Duodenal mucosa (tissue), 2 donors: ENCODE measurements around the gene C1QL1.

ENCODE experiments used
- H3K27ac ChIP-seq: one replicate; pipeline ENCODE4 v1.7.0; 2013; ENCODE audit warnings: low read depth, low read length
- H3K27me3 ChIP-seq, 2 donors: one replicate each; pipeline ENCODE4 v1.7.0; 2013; ENCODE audit warnings: low read length in 2 of 2, control low read depth in 1 of 2; ENCODE audit not compliant: insufficient read depth in 2 of 2, control insufficient read depth in 1 of 2
- H3K36me3 ChIP-seq, 2 donors: one replicate each; pipeline ENCODE4 v1.7.0; 2013; ENCODE audit warnings: low read length in 2 of 2, control low read depth in 1 of 2; ENCODE audit not compliant: insufficient read depth in 2 of 2, control insufficient read depth in 1 of 2
- H3K4me1 ChIP-seq, 2 donors: one replicate each; pipeline ENCODE4 v1.7.0; 2013; ENCODE audit warnings: low read length in 2 of 2, control low read depth in 1 of 2; ENCODE audit not compliant: insufficient read depth in 2 of 2, control insufficient read depth in 1 of 2
- H3K4me3 ChIP-seq, 2 donors: one replicate each; pipeline ENCODE4 v1.7.0; 2013; ENCODE audit warnings: low read length in 2 of 2, low read depth in 1 of 2
- H3K9ac ChIP-seq, 2 donors: one replicate each; pipeline ENCODE4 v1.7.0; 2013; ENCODE audit warnings: low read length in 2 of 2, low read depth in 1 of 2
- H3K9me3 ChIP-seq, 2 donors: one replicate each; pipeline ENCODE4 v1.7.0; 2013; ENCODE audit warnings: low read length in 2 of 2, control low read depth in 1 of 2; ENCODE audit not compliant: control insufficient read depth in 1 of 2

Gene C1QL1

DNA sequence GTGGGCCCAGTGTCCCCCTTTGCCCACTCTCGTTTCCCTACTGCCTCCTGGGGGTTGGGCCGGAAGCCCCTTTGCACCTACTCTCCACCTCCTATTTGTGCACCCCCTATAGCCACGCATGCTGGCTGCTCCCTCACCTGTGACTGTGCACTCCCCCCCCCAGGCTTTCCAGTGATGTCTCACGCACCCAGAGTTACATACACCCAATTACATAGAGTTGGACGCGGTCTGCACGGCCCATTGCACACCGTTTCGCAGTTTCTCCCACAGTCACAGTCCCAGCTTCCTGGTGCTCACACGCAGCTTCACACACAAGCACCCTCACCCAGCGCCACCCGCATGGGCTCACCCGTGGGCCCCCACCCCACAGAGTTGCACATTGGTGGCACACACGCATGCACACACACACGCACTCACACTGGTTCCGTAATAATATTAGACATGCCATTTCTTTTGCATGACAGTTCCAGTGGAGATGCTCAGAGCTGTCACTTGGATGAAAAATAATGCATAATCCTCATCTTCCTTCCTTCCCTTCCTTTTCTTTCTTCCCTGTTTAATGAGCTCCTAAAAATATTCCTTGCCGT, 21.5 kb upstream of the C1QL1 start:
- Histone ChIP-seq H3K9me3 (no peaks in the 10 kb centered on the region), H3K36me3 (no peaks in the 10 kb centered on the region), H3K4me1 (no peaks in the 10 kb centered on the region), H3K9ac (no peak overlapping the region), H3K27me3 (peaks cover 28 to 40% of the 10 kb centered on the region in 2 donors), H3K4me3 (no peak overlapping the region), H3K27ac (no peak overlapping the region)

DNA sequence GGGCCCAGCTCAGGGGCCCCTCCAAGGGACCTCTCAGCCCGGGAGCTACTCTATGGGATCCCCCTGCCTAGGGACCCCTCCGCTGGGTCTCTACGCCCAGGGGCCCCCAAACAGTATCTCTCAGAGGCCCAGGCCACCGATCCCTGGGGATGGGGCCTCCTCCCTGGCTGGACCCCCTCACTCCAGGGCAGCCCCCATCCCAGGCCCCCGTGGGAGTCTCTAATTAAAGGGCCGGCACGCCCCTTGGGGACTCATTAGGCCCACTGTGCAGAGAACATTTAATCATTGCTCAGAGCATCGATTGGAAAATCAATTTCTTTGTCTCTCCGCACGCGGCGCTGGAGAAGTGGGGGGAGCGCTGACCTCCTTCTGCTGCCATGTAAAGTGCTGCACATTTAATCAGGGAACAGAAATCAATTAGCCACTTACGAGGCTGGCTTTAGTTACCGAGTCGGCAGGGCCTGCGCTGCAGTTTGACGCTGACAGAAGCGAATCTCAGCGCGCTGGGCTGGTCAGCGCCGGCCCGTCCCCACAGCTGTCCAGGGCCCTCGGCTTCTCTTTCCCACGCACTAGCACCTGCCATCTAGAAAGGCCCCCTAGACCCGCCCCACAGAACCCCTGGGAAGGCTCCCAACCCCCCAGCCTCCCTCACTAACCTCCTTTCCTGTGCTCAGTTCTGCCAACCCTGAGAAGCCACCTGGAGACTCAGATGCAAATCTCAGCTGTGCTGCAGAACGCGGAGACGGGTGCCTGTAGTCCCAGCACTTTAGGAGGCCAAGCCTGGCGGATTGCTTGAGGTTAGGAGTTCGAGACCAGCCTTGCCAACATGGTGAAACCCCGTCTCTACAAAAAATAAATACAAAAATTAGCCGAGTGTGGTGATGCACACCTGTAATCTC, 20.2 kb upstream of the C1QL1 start:
- Histone ChIP-seq H3K36me3 (no peaks in the 10 kb centered on the region), H3K4me1 (no peaks in the 10 kb centered on the region), H3K27ac (no peak overlapping the region), H3K27me3 (peaks cover 22 to 40% of the 10 kb centered on the region in 2 donors), H3K4me3 (no peak overlapping the region), H3K9me3 (no peaks in the 10 kb centered on the region), H3K9ac (no peak overlapping the region)

DNA sequence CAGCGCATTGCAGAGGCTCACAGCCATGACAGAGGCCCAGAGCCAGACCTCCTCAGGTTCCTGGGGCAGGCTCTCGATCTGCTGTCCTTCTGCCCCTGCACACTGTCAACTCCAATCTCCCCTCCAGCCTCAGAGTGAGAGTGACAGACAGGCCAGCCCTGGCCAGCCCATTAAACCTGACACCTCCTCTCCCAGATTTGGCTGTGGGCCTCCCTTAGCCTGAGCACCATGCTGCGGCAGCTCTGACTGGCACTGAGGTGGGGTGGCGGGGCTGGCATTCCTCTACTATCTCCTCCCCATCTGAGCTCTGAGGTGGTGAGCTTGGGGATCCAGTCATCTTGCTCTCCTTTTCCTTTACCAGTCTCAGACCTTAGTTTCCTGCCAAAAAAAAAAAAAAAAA, 15.5 kb upstream of the C1QL1 start:
- Histone ChIP-seq H3K27ac (no peak overlapping the region), H3K9ac (no peak overlapping the region), H3K27me3 (peaks cover 19 to 25% of the 10 kb centered on the region in 2 donors), H3K4me3 (no peak overlapping the region), H3K36me3 (no peaks in the 10 kb centered on the region), H3K4me1 (peaks cover 11 to 20% of the 10 kb centered on the region in 2 donors), H3K9me3 (no peaks in the 10 kb centered on the region)

DNA sequence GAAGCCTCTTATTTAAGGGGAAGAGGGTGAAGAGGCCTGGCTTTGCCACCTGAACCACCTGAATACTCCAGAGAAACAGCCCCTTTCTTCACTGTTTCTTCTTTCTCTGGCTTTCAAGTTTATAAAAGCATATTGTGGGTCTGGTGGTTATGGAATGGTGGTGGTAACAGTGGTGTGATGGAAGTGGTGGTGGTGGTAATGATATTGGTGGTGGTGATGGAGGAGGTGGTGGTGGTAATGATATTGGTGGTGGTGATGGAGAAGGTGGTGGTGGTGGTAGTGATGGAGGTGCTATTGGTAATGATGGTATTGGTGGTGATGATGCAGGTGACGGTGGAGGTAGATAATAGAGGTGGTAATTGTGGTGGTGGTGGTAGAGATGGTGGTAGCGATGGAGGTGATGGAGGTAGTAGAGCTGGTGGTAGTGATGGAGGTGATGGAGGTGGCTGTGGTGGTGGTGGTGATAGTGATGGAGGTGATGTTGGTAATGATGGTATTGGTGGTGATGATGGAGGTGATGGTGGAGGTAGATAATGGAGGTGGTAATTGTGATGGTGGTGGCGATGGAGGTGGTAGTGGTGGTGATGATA, 14.1 kb upstream of the C1QL1 start:
- Histone ChIP-seq H3K27ac (no peak overlapping the region), H3K36me3 (no peaks in the 10 kb centered on the region), H3K27me3 (peaks cover 20 to 23% of the 10 kb centered on the region in 2 donors), H3K9me3 (no peaks in the 10 kb centered on the region), H3K9ac (no peak overlapping the region), H3K4me1 (peaks cover 11 to 31% of the 10 kb centered on the region in 2 donors), H3K4me3 (no peak overlapping the region)

DNA sequence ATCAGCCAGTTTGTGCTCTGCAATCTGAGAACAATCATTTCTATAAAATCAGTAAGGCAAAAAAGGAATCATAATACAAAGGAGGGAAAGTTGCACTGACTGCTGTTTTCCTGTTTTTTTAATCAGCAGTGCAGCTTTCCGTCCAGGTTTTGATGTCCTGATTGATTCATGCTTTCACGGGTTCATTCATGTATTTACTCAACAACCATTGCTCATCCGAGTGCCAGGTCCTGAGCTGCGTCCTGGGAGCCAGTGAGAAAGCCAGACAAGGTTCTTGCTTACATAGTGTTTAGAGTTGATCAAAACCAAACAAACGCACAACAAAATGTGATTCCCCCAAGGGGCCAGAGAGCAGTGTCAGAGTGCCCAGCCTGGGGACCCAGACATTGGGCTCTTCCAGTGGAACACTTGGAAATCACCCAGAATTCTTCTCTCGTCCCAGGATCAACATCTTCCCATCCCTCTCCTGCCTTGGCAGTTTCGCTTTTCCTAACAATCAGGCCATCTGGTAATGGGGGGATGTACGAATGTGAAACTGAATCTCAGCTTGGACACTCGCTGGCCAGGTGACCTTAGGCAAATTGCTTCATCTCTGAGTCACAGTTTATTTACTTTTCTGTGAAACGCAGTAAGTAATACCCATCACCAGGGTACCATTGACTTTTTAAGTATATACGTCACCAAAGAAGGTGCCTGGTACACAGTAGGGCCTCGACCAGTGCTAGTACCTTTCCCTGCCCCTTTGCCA, 13.3 kb upstream of the C1QL1 start:
- H3K4me1 ChIP-seq: peaks cover 11 to 31% of the 10 kb centered on the region in 2 donors
- no peak overlapping the region for H3K9ac ChIP-seq
- H3K4me3 ChIP-seq: peak overlapping the region in 1 of 2 donors; percentile 19
- H3K27ac ChIP-seq: peak overlapping the region; percentile 0
- no peaks in the 10 kb centered on the region for H3K9me3 ChIP-seq
- peaks cover 21 to 23% of the 10 kb centered on the region in 2 donors for H3K27me3 ChIP-seq
- no peaks in the 10 kb centered on the region for H3K36me3 ChIP-seq

DNA sequence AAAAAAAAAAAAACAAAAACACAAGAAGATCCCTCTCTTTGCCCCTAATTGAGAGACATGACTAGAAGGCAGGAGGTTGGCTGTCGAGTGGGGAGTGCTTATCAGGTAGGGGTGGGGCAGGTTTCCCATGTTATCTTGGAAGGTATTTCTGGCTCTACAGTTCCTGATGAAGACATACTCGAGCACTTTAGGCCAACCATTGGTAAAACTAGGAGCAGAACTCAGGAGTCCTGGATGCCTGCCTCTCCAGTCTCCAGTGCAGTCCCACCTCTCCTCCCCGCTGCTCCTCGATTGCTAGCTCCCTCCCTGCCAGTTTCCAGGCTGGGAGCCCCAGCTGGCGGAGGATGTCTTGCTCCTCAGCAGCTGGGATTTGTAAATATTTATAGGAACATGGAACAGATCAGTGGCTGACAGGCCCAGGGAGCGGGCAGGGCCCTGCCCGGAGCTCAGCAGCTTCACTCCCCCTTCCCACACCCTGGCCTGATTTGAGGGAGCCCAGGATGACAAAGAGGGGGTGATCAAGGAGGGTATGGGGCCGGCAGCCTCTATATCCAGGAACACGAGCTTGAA, 11.4 kb upstream of the C1QL1 start:
- H3K9ac ChIP-seq: no peak overlapping the region
- peaks cover 23 to 25% of the 10 kb centered on the region in 2 donors for H3K27me3 ChIP-seq

DNA sequence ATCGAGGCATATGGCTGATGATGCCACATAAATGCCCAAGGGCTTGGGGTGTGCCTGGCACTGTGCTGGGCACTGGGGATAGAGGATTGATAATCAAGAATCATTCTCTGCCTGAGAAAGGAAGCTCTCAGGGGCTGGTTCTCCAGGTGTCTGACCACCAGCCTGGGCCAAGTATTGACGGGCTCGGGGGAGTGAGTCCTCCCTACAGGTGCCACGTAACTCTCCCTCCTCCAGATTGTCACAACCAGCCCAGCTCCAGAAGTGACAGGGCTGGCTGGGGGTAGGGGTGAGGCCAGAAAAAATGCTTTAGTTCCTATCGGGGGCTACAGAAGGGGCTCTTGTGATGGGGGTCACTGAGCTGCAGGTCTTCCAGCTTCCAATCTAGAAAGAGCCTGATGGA, 10.7 kb upstream of the C1QL1 start:
- Histone ChIP-seq H3K9me3 (no peaks in the 10 kb centered on the region), H3K4me1 (peaks cover 11 to 31% of the 10 kb centered on the region in 2 donors), H3K27me3 (peaks cover 23 to 29% of the 10 kb centered on the region in 2 donors), H3K9ac (no peak overlapping the region), H3K27ac (no peak overlapping the region), H3K4me3 (no peak overlapping the region), H3K36me3 (no peaks in the 10 kb centered on the region)

More for the DNA sequence above, 11.4 kb upstream of the C1QL1 start:
- Histone ChIP-seq H3K27ac (no peak overlapping the region), H3K9me3 (no peaks in the 10 kb centered on the region), H3K36me3 (no peaks in the 10 kb centered on the region), H3K4me1 (peaks cover 11 to 31% of the 10 kb centered on the region in 2 donors), H3K4me3 (no peak overlapping the region)

DNA sequence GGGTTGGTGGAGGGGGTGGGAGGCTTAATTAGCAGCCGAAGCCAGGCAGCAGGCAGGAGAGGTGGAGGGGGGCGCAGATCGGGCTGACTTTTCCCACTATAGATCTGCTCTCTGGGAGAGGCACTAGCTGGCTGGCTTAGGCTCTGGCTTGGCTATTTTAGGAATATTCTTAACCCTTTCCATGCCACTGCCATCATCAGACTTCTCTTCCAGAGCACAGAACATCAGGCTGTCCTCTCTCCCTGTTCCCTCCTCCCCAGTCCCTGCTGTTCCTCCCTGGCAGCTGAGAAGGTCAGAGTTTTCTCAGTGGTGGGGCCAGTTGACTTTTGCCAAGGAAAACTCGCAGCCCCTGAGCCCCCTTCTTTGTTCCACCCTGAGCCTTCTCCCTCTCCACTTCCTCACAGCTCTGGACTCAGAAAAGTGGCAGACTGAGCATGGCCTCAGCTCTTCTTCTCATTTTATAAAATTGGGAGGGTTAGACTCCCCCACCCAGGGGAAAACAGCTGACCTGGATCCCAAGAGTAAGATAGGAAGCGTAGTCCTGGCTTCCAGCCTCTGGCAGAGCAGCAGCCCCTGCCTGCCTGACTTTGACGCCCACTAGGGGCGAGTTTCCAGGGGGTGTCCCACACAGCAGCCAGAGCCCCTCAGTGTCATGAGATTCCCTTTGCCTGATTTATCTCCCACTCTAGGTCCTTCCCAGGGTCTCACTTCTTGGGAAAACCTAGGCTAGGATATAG, 9.9 kb upstream of the C1QL1 start:
- peaks cover 23 to 29% of the 10 kb centered on the region in 2 donors for H3K27me3 ChIP-seq
- no peaks in the 10 kb centered on the region for H3K9me3 ChIP-seq
- no peaks in the 10 kb centered on the region for H3K36me3 ChIP-seq
- no peak overlapping the region for H3K27ac ChIP-seq
- H3K9ac ChIP-seq: no peak overlapping the region
- H3K4me3 ChIP-seq: no peak overlapping the region
- H3K4me1 ChIP-seq: peaks cover 11 to 31% of the 10 kb centered on the region in 2 donors

DNA sequence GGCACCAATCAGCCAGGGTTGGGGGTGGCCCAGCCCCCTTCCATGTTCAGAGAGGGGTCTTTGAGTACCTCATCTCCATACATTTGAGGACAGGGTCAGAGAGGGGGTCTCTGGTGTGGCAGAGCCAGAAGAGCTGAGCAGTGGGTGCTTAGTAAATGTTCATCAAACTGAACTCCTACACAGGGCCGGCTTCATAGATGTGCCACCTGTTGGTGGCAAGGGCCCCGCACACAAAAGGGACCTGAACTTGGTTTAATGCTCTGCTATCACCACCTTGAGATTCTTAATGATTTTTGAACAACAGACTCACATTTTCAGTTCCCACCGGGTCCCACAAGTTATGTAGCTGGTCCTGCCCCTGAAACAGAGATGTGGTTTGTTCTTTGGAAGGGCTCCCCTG, 9.0 kb upstream of the C1QL1 start:
- H3K27ac ChIP-seq: no peak overlapping the region
- peaks cover 25 to 33% of the 10 kb centered on the region in 2 donors for H3K27me3 ChIP-seq
- H3K36me3 ChIP-seq: no peaks in the 10 kb centered on the region
- peaks cover 11 to 30% of the 10 kb centered on the region in 2 donors for H3K4me1 ChIP-seq
- H3K4me3 ChIP-seq: no peak overlapping the region
- no peak overlapping the region for H3K9ac ChIP-seq
- no peaks in the 10 kb centered on the region for H3K9me3 ChIP-seq
